LNCaP clone FGC (cell line): ENCODE measurements around the gene EPHA5.

ENCODE experiments used
- DNase-seq: peaks from one replicate; pipeline ENCODE4 v3.0.0-alpha.2; 2011; ENCODE audit warnings: low read depth
- H3K4me3 ChIP-seq: 2 replicates; pipeline ENCODE4 v1.5.1; 2011; ENCODE audit warnings: mild to moderate bottlenecking, low read depth, low read length, control low read depth
- TF ChIP-seq, protein P1 (sequence below): IDR thresholded peaks from 2 replicates; pipeline ENCODE4 v1.5.1; 2012; ENCODE audit warnings: mild to moderate bottlenecking; ENCODE audit not compliant: control insufficient read depth, insufficient read depth; ENCODE audit errors: extremely low read depth

EPHA5 gene

DNA sequence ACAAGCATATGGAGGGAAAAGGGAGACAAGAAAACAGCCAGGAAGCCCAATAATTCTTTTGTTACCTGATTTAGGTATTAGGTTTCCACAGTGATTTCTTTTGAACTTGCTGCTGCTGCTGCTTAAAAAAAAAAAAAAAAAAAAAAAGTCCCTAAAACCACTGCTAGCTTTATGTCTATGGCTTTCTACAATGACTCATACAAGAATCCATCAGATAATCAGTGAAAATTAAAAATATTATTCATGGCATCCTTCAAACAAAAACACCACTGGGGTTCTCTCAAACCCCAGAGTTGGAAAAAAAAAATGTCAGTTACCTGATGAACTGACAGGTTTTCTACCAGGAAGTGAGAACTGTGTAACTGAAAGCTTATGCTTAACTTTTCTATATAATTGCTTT, 14.3 kb downstream of the EPHA5 start:
- no peak for DNase-seq
- no peak overlapping the region for H3K4me3 ChIP-seq
- TF ChIP-seq, protein P1, sequence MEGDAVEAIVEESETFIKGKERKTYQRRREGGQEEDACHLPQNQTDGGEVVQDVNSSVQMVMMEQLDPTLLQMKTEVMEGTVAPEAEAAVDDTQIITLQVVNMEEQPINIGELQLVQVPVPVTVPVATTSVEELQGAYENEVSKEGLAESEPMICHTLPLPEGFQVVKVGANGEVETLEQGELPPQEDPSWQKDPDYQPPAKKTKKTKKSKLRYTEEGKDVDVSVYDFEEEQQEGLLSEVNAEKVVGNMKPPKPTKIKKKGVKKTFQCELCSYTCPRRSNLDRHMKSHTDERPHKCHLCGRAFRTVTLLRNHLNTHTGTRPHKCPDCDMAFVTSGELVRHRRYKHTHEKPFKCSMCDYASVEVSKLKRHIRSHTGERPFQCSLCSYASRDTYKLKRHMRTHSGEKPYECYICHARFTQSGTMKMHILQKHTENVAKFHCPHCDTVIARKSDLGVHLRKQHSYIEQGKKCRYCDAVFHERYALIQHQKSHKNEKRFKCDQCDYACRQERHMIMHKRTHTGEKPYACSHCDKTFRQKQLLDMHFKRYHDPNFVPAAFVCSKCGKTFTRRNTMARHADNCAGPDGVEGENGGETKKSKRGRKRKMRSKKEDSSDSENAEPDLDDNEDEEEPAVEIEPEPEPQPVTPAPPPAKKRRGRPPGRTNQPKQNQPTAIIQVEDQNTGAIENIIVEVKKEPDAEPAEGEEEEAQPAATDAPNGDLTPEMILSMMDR, result no peak

DNA sequence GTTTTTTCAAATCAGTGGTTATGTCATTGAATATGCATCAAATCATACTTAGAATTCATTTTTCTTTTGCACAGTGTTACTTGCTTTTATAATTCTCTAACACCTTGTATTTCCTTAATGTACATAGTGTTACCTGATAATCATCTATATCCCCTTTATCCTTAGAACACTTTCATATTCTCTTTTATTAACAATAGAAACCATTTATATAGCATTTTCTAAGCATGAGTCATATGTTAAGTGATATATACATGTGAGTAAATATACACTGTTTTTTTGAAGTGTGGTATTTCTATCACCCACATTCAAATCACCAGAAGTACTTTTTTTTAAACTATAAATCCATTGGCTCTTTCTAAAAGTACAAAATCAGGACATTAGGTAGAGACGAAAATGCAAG, 15.3 kb downstream of the EPHA5 start:
- no peak overlapping the region for H3K4me3 ChIP-seq
- TF ChIP-seq, protein P1, result no peak
- DNase-seq, result no peak

DNA sequence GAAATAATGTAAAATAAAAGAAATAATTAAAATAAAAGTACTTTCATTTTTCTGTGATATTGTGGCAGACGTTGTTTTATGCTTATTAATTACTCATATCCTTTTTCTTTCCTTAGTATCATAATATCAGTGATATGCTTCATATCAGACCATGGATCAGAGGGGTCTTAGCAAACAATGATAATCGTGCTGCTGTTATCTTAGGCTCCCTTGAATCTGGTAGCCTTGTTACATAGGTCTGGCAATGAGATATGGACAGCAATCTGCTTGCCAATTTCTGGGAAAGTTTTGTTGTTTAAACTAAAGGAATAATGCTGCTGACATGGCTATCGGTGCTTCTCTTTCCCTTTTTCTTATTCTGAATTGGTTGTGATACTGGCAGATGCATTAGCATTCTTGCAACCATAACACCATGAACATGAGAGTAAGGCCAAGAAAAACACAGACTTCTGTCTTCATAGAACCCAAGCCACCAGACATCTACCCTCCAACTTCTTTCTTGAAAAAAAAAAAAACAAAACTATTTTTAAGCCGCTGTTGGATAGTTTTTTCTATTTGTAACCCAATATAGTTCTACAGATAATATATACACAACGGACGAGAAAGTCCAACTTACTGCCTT, 16.4 kb downstream of the EPHA5 start:
- H3K4me3 ChIP-seq, result no peak overlapping the region
- no peak for DNase-seq

DNA sequence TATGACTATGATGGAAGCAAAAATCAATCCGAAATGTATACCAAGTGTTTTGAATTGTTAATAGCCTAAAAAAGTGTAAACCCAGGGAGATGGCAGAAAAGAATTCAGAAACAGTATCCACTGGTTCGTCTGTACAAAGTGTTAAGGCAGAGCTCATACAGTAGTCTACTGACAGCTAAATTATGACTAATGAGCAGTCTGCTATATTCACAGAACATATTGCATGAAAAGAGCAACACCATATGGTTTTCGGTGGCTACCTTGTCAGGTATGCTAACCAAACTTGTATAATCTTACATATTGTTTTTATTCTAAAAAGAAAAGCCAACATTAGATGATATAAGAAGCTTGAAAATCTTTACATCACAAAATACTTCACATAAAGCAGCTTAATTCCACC, 18.5 kb downstream of the EPHA5 start:
- DNase-seq, result no peak
- H3K4me3 ChIP-seq, result no peak overlapping the region
- TF ChIP-seq, protein P1, result no peak

More for the DNA sequence above, 16.4 kb downstream of the EPHA5 start:
- TF ChIP-seq, protein P1, result no peak

DNA sequence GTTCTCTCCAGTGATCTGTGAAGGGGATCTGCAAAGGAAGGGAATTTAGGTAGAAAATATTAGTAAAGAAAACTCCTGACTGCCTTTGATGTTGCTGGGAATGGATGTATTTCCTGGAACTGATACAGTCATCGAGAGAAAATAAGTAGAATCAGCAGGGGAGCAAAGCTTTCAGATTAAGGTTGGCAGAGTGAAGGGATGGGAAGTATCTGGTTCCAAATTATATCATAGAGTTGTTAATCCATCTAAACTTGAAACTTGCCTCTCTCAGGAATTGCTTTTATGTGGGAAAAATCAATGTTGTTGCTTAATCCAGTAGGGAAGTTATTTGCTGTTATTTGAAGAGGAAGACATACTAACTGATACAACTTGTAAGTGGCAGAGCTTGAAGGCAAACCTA, 19.3 kb downstream of the EPHA5 start:
- TF ChIP-seq, protein P1, result no peak
- DNase-seq, result no peak
- no peak overlapping the region for H3K4me3 ChIP-seq

DNA sequence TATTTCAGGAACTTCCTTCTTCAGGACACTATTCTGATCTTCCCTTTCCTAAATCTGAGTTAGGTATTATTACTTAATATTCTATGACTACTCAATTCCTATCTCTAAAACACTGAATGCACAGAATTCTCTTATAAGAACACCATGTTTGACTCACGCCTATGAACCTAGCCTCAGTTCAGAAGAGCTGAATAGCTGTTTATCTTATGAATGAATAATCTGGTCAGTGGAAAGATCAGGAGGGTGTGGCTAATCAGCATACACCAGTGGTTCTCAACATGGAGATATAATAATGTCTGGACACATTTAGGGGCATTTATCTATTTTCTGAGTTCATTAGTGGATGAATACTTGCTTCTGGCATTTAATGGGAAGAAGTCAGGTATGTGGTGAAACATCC, 24.2 kb downstream of the EPHA5 start:
- TF ChIP-seq, protein P1, result no peak
- DNase-seq, result no peak
- H3K4me3 ChIP-seq, result no peak overlapping the region

DNA sequence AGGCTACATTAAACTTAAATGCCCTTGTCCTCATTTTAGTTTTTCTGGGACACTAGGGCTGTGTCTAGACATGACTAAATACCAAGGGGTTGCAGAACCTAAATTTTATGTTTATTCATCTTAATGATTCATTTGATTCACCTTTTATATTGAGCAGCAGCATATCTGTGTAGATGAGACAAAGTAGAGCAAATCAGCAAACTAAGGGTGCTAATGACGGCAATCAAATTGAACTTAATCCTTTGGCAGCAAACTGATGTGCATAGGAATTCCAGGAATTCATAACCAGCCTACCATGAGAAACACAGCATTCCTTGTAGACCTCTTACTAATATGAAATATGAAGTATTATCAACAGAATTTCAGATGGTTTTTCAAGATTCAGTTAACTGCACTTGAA, 25.1 kb downstream of the EPHA5 start:
- H3K4me3 ChIP-seq, result no peak overlapping the region
- TF ChIP-seq, protein P1, result no peak
- DNase-seq, result no peak
